ENCODE data around the gene POLR3C.

GRCh38 chr1:145846201-145846612 lies 22.2 kb downstream of the POLR3C start:
- TF ChIP-seq CTCF (conservative IDR thresholded peaks at IDR 0.05; ENCODE audit: low read length) (peak; percentile 74), EZH2phosphoT487 (IDR thresholded peaks at IDR 0.05; ENCODE audit: borderline replicate concordance, low read depth, low read length) (no peak)
